HG03060 (cell line): ENCODE results near the gene EDNRA.

Source experiments
- ATAC-seq: cut with Tn5 transposase; IDR thresholded peaks from one replicate; pipeline ENCODE4 v1.9.1; 2021; ENCODE audit warnings: low read depth, moderate number of reproducible peaks; ENCODE audit not compliant: unreplicated experiment

The EDNRA gene

GRCh38 chr4:147494301-147494700, 13.4 kb downstream of the EDNRA start:
- ATAC-seq: no peak

- ATAC-seq: no peak
Observed at GRCh38 chr4:147496500-147496899, 15.6 kb downstream of the EDNRA start.

GRCh38 chr4:147498031-147498660, 17.2 kb downstream of the EDNRA start:
- ATAC-seq: no peak

- ATAC-seq: no peak
Observed at GRCh38 chr4:147508346-147508745, 27.4 kb downstream of the EDNRA start.

- ATAC-seq: no peak
Observed at GRCh38 chr4:147509386-147509785, 28.5 kb downstream of the EDNRA start.

GRCh38 chr4:147510962-147511668, 30.2 kb downstream of the EDNRA start:
- ATAC-seq: no peak

GRCh38 chr4:147513091-147513490, 32.2 kb downstream of the EDNRA start:
- no peak for ATAC-seq

- no peak for ATAC-seq
Observed at GRCh38 chr4:147513952-147514351, 33.1 kb downstream of the EDNRA start.

GRCh38 chr4:147515220-147515936, 34.5 kb downstream of the EDNRA start:
- no peak for ATAC-seq

GRCh38 chr4:147516133-147516532, 35.2 kb downstream of the EDNRA start:
- no peak for ATAC-seq

GRCh38 chr4:147518086-147518485, 37.2 kb downstream of the EDNRA start:
- ATAC-seq: no peak

- ATAC-seq: peak; percentile 82
Observed at GRCh38 chr4:147518846-147519767, 38.2 kb downstream of the EDNRA start.

GRCh38 chr4:147524601-147525000, 43.7 kb downstream of the EDNRA start:
- no peak for ATAC-seq

- no peak for ATAC-seq
Observed at GRCh38 chr4:147525494-147526271, 44.8 kb downstream of the EDNRA start.

GRCh38 chr4:147526272-147526654, 45.4 kb downstream of the EDNRA start:
- no peak for ATAC-seq

- no peak for ATAC-seq
Observed at GRCh38 chr4:147528054-147528453, 47.2 kb downstream of the EDNRA start.

GRCh38 chr4:147530134-147530533, 49.2 kb downstream of the EDNRA start:
- no peak for ATAC-seq

- ATAC-seq: no peak
Observed at GRCh38 chr4:147530723-147531122, 49.8 kb downstream of the EDNRA start.

- no peak for ATAC-seq
Observed at GRCh38 chr4:147532896-147533295, 52.0 kb downstream of the EDNRA start.

- ATAC-seq: no peak
Observed at GRCh38 chr4:147533331-147533730, 52.4 kb downstream of the EDNRA start.
